Fibroblast of peridontal ligament (primary cell): ENCODE measurements around the gene MYH3.

Experiments used
- DNase-seq: peaks from one replicate; pipeline ENCODE4 v3.0.0-alpha.2; 2010; ENCODE audit errors: extremely low read depth

Gene MYH3

GRCh38 chr17:10614536-10615155, 42.5 kb downstream of the MYH3 start:
- DNase-seq, result peak; percentile 41

- DNase-seq, result peak; percentile 9
Observed at GRCh38 chr17:10613775-10614513, 43.2 kb downstream of the MYH3 start.

GRCh38 chr17:10612957-10613744, 44.0 kb downstream of the MYH3 start:
- DNase-seq, result peak; percentile 27

DNA sequence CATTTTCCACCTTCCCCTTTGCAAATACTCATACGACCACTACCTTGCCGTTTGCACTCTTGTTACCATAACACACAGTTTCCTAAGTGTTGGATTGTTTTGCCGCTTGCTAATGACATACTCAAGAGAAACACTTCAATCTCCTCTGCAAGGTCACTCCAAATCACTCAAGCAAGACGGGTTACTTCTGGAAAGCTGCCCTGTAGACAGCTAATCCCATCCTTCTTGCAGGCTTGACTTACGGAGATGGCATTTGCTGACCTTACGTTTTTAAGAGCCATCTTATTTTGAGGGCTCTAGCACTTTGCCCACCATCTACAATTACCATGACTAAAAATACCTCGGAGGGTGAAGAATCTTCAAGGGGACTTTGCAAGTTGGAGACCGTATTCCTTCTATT, 46.2 kb downstream of the MYH3 start:
- no peak for DNase-seq

DNA sequence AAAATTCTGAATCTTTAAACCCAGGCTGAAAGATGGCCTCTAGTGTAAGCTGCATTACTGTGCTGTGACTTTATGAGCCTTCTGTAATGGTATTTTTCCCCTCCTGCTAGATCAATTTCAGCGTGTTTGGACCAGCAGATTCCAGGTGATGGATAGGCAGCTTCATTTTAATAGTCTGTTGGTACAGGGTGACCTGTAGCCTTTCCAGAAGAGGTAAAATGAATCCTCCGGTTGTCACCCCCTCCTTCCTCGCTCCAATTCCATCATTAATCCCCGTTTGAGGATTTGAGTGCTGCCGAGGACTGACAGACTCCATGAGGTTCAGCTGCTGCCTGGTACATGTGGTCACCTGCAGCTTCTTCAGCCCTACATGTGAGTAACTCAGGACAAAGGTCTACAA, 48.9 kb downstream of the MYH3 start:
- no peak for DNase-seq

DNA sequence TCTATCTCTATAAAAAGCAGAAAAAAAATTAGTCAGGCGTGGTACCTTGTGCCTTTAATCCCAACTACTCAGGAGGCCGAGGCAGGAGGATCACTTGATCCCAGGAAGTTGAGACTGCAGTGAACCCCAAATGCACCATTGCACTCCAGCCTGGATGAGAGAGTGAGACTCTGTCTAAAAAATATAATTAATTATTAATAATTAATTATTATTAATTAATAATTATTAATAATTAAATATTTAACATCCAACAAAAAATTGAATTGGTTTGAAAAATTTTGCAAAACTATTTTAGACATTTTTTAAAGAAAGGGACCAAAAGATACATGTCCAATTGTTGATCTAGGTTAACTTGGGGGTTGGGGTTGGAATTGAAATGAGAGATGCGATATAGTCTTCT, 51.0 kb downstream of the MYH3 start:
- DNase-seq, result no peak

- no peak for DNase-seq
Observed at GRCh38 chr17:10605221-10605783, 51.8 kb downstream of the MYH3 start.

- DNase-seq, result no peak
Observed at GRCh38 chr17:10604521-10604920, 52.6 kb downstream of the MYH3 start.

DNA sequence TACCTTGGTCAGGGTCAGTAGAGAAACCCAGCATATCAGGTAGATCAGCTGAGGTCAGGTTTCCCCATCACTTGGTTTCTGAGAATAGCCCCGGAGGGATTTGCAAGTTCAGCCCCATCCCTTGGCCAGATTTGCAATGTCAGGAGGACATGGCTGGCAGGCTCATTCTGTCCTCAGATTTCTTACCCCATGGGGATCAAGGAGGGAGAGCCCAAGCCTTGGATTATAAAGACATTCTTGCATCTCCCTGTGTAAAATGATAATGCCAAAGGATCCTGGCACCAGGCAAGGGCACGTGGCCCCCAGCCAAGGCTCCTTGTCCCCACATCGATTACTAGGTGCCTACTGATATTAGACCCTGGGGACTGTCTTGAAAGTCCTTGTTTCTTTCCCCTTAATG, 53.2 kb downstream of the MYH3 start:
- no peak for DNase-seq

- no peak for DNase-seq
Observed at GRCh38 chr17:10600571-10600970, 56.5 kb downstream of the MYH3 start.

- no peak for DNase-seq
Observed at GRCh38 chr17:10598621-10599020, 58.5 kb downstream of the MYH3 start.

GRCh38 chr17:10589553-10590145, 67.5 kb downstream of the MYH3 start:
- no peak for DNase-seq

DNA sequence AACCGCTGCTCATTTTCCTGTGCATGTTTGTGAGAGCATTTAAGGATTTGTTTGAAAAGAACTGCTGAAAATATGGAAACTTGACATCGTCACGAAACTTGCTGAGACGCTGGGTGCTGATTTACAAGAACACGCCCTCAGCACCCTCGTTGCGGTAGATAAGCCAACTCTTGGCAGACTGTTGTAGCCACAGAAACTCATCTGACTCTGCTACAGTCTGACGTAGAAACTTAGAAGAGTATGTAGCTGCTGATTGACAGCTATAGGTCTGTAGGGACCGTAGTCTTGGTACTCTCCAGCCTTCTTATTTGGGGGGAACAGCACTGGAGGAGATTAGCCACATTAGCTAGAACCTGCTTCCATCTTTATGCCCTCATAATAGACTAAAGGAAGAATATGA, 71.6 kb downstream of the MYH3 start:
- DNase-seq, result no peak

DNA sequence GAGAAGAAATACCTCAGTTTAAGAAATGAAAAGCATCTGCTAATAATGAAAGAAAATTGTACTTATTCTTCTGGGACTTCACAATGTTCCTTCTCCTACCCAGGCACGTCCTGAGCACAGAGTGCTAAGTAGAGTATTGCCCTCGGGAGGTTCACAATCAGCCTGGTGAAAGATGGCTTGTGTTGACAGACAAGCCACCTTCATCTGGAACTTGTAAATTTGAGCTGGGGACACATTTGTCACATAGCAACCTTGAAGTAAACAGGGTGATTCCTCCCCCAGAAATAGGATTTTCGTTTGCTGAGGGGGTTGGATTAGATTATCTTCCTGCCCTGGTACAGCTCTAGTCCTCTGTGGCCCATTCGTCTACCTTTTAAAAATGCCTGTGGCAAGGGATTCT, 73.3 kb downstream of the MYH3 start:
- no peak for DNase-seq

DNA sequence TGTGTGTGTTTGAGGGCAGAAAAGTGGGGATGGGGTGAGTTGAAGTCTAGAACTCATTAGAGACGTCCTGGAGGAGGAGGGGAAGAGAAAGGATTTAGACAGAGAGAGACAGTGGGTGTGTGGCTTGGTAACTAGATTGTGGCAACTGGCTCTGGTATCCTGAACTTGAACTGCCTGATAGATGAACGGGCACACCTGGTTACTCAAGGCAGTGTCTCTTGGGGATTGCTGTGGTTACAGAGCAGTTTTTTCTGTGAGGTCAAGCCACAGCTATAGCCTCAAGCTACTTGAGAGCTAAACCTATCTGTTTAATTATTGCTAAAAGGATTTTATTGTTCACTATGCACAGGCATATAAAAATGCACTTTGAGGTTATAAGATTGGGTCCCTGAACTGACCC, 77.8 kb downstream of the MYH3 start:
- DNase-seq, result no peak
